Calu3 (cell line): ENCODE measurements around the gene CYP19A1. TPM values are rescaled to one million over a fixed set of nuclear protein-coding genes. Genes with fewer than 3 reads are reported as not detected.

Source experiments
- BruUV-seq: library from RNA; stranded (reverse); fragments of 400-500 nt; replicated peaks from 2 replicates; lab custom pipeline; 2021; lab: Mats Ljungman, UMichigan
- CTCF ChIA-PET: fragments of 300-600 bp; sonication (Branson Sonifier 250); formaldehyde crosslinking; loops from one replicate; lab custom pipeline; 2022; ENCODE audit warnings: antibody characterized with exemption; lab: Charles Lee
- DNase-seq: peaks from one replicate; pipeline ENCODE4 v3.0.0; 2022
- H3K27ac Mint-ChIP-seq: one replicate; pipeline ENCODE4 v1.8.0; 2022; ENCODE audit warnings: mixed read lengths; ENCODE audit not compliant: unreplicated experiment
- H3K27me3 Mint-ChIP-seq: one replicate; pipeline ENCODE4 v1.8.0; 2022; ENCODE audit warnings: mixed read lengths; ENCODE audit not compliant: unreplicated experiment
- H3K36me3 Mint-ChIP-seq: one replicate; pipeline ENCODE4 v1.8.0; 2022; ENCODE audit warnings: mild to moderate bottlenecking, moderate library complexity, mixed read lengths; ENCODE audit not compliant: insufficient read depth, unreplicated experiment
- H3K4me1 Mint-ChIP-seq: one replicate; pipeline ENCODE4 v1.8.0; 2022; ENCODE audit warnings: mild to moderate bottlenecking, low read depth, mixed read lengths; ENCODE audit not compliant: unreplicated experiment
- H3K4me3 Mint-ChIP-seq: one replicate; pipeline ENCODE4 v1.8.0; 2022; ENCODE audit warnings: mild to moderate bottlenecking, low read depth, moderate library complexity, mixed read lengths; ENCODE audit not compliant: unreplicated experiment
- H3K9me3 Mint-ChIP-seq: one replicate; pipeline ENCODE4 v1.8.0; 2022; ENCODE audit warnings: low read depth, mixed read lengths; ENCODE audit not compliant: unreplicated experiment
- intact Hi-C: fragments of 100-400 bp; cut with micrococcal nuclease; formaldehyde crosslinking; loops from one replicate; pipeline ENCODE4 v1.10.0; 2022; ENCODE audit not compliant: unreplicated experiment
- total RNA-seq: library from RNA; stranded (reverse); gene quantifications from 2 replicates; pipeline ENCODE4 v1.2.3, GENCODE V29; 2022
- TF ChIP-seq, protein P1 (sequence below): fragments of 200-600 bp; IDR thresholded peaks from one replicate; pipeline ENCODE4 v1.8.0; 2022; ENCODE audit warnings: antibody characterized with exemption; ENCODE audit not compliant: unreplicated experiment

CYP19A1 gene
- total RNA-seq, 1 experiment from 2014 or later = not detected

DNA sequence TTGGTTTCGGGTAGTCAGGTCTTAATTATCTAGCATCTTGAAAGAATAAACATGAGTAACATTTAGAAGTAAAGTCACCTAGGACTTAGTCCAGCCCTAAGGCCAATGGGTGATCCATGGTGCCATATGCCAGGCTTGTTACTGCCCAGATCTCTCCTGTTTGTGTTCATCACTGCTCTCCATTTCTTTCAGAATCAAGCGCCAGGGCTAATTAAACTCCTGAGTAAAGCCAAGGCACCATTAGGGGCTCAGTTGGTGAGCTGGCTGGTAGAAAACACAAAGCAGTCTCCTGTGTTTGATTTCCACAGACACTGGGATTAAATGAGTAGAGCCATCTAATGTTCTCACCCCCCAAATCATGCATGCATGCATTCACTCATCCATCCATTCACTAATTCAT, 11.3 kb downstream of the CYP19A1 start:
- H3K27ac Mint-ChIP-seq = no peak overlapping the region
- no TSS peak for BruUV-seq

DNA sequence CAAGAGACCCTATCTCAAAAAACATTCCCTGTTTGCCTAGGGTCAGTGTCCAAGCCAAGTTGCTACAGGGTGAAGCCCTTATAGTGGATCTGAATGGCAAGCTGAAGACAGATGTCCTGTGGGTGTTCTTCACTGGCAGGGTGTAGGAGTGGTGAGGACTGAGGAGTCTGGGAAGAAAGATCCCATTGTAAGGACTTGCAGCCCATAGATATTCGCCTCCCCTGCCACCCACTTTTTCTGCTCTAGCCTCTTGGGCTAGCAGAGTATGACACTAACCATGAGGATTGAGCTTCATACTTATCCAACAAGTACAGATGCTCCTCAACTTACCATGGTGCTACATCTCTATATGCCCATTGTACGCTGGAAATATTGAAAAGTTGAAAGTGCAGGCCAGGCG, 13.2 kb downstream of the CYP19A1 start:
- H3K27ac Mint-ChIP-seq = no peak overlapping the region
- TF ChIP-seq, protein P1, sequence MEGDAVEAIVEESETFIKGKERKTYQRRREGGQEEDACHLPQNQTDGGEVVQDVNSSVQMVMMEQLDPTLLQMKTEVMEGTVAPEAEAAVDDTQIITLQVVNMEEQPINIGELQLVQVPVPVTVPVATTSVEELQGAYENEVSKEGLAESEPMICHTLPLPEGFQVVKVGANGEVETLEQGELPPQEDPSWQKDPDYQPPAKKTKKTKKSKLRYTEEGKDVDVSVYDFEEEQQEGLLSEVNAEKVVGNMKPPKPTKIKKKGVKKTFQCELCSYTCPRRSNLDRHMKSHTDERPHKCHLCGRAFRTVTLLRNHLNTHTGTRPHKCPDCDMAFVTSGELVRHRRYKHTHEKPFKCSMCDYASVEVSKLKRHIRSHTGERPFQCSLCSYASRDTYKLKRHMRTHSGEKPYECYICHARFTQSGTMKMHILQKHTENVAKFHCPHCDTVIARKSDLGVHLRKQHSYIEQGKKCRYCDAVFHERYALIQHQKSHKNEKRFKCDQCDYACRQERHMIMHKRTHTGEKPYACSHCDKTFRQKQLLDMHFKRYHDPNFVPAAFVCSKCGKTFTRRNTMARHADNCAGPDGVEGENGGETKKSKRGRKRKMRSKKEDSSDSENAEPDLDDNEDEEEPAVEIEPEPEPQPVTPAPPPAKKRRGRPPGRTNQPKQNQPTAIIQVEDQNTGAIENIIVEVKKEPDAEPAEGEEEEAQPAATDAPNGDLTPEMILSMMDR = no peak
- H3K27me3 Mint-ChIP-seq = peaks cover 45% of the 10 kb centered on the region
- H3K4me1 Mint-ChIP-seq = no peaks in the 10 kb centered on the region
- no peaks in the 10 kb centered on the region for H3K36me3 Mint-ChIP-seq
- no peaks in the 10 kb centered on the region for H3K9me3 Mint-ChIP-seq
- intact Hi-C loops = no loop called here
- no TSS peak for BruUV-seq
- DNase-seq = no peak
- CTCF ChIA-PET = interaction anchor here (0.5 kb wide), 1 partner anchor 343 kb away, joined by 4 read pairs; no protein-coding TSS in a partner anchor
- no peak overlapping the region for H3K4me3 Mint-ChIP-seq

More for the DNA sequence above, 11.3 kb downstream of the CYP19A1 start:
- H3K36me3 Mint-ChIP-seq = no peaks in the 10 kb centered on the region
- TF ChIP-seq, protein P1 = no peak
- no peaks in the 10 kb centered on the region for H3K4me1 Mint-ChIP-seq
- H3K27me3 Mint-ChIP-seq = peaks cover 26% of the 10 kb centered on the region
- H3K4me3 Mint-ChIP-seq = no peak overlapping the region
- H3K9me3 Mint-ChIP-seq = no peaks in the 10 kb centered on the region
- CTCF ChIA-PET = no interaction called here
- intact Hi-C loops = no loop called here
- no peak for DNase-seq

DNA sequence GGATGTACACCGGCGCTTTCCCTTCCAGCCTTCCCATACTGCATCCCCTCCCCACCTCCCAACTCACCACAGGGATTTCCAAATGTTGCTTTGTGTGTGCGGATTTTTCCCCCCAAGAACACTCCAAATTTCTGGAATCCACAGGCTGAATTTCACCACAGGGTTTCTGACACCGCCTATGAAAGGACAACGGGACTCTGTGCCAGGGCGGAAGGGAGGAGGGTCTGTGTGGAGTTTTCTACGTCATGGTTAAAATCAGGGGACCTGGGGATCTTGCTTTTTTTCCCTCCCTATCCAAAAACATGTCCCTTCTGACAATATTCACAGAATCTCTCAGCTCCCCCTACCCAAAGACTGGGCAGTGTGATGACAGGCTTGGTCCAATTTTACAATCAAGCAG, 14.6 kb downstream of the CYP19A1 start:
- no peak for DNase-seq
- intact Hi-C loops = no loop called here
- H3K27ac Mint-ChIP-seq = no peak overlapping the region
- BruUV-seq = no TSS peak
- CTCF ChIA-PET = no interaction called here
- H3K9me3 Mint-ChIP-seq = no peaks in the 10 kb centered on the region
- H3K4me3 Mint-ChIP-seq = no peak overlapping the region
- TF ChIP-seq, protein P1 = no peak
- H3K36me3 Mint-ChIP-seq = no peaks in the 10 kb centered on the region
- H3K27me3 Mint-ChIP-seq = peaks cover 58% of the 10 kb centered on the region
- no peaks in the 10 kb centered on the region for H3K4me1 Mint-ChIP-seq

DNA sequence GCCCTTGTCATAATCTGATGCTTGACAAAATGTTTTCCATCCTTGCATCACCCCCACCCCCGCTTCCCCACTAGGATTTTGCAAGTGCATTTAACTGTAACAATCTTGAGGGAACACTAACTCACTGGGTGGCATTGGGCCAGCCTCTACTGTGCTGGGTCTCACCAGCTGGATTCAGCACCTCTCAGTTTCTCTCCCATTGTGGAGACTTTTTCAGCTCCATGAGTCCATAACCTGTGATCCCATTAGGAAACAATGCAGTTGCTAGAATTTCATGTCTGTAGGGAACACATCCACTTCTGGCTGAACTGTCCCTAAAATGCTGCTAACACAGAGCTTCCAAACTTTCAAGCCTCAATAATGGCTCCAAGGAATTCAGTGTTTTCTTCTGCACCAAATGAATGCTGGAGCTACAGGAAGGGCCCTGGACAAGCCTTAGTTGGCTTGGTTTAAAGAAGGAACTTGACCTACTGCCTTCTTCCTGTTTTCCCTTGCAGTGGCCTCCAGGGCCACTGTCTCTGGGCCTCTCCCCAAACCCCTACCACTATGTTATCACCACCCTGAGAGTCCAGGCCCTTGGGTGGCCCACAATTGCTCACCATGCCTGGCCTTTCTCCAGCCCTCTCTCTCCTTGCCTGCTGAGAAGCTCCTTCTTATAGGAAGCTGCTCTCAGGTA, 15.6 kb downstream of the CYP19A1 start:
- no peaks in the 10 kb centered on the region for H3K4me1 Mint-ChIP-seq
- CTCF ChIA-PET = no interaction called here
- H3K36me3 Mint-ChIP-seq = no peaks in the 10 kb centered on the region
- no TSS peak for BruUV-seq
- H3K27me3 Mint-ChIP-seq = peaks cover 61% of the 10 kb centered on the region
- intact Hi-C loops = no loop called here
- H3K9me3 Mint-ChIP-seq = no peaks in the 10 kb centered on the region
- no peak for DNase-seq
- no peak overlapping the region for H3K4me3 Mint-ChIP-seq
- TF ChIP-seq, protein P1 = no peak
- H3K27ac Mint-ChIP-seq = no peak overlapping the region
